Astrocyte (in vitro differentiated cells and primary cell): ENCODE measurements around the gene C9.

Experiments
- EZH2 ChIP-seq: IDR thresholded peaks from 2 replicates; pipeline ENCODE4 v1.6.1; 2012; ENCODE audit warnings: mild to moderate bottlenecking, low read length, inconsistent platforms; ENCODE audit not compliant: insufficient read depth
- TF ChIP-seq, protein P1 (sequence below): IDR thresholded peaks from 2 replicates; pipeline ENCODE4 v1.5.1; 2011; ENCODE audit warnings: low read depth, mild to moderate bottlenecking, inconsistent platforms, low read length, moderate library complexity; ENCODE audit not compliant: insufficient read depth

DNA sequence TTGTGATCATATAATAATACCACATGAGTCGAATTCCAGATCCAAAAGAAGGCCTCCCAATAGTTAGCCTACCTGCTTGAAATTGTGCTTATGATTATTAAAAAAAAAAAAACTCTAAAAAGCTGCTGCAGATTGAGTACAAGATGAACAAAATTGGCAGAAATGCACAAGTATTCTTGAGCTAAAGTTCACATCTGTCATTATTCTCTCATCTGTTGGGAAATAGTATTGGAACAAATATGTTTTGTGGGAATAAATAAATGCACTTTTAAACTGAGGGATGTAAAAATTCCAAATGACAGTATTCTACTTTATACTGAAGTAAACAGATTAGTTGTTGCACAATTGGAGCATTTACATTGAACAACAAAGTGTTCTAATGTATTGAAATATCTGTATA is 44.7 kb upstream of the C9 start:
- TF ChIP-seq, protein P1, sequence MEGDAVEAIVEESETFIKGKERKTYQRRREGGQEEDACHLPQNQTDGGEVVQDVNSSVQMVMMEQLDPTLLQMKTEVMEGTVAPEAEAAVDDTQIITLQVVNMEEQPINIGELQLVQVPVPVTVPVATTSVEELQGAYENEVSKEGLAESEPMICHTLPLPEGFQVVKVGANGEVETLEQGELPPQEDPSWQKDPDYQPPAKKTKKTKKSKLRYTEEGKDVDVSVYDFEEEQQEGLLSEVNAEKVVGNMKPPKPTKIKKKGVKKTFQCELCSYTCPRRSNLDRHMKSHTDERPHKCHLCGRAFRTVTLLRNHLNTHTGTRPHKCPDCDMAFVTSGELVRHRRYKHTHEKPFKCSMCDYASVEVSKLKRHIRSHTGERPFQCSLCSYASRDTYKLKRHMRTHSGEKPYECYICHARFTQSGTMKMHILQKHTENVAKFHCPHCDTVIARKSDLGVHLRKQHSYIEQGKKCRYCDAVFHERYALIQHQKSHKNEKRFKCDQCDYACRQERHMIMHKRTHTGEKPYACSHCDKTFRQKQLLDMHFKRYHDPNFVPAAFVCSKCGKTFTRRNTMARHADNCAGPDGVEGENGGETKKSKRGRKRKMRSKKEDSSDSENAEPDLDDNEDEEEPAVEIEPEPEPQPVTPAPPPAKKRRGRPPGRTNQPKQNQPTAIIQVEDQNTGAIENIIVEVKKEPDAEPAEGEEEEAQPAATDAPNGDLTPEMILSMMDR = no peak
- no peak for TF ChIP-seq EZH2
